NCI-H2227 (cell line): Measurements from ENCODE around the gene TRAPPC11.
"Not testable (repeated sequence)": the region's sequence is repeated elsewhere in the genome, so short reads cannot be mapped to it uniquely, and the experiment has no call there.

Source experiments
- DNase-seq: peaks from one replicate; lab custom pipeline; 2025; ENCODE audit not compliant: unreplicated experiment; lab: John Stamatoyannopoulos, UW

TRAPPC11 gene

DNA sequence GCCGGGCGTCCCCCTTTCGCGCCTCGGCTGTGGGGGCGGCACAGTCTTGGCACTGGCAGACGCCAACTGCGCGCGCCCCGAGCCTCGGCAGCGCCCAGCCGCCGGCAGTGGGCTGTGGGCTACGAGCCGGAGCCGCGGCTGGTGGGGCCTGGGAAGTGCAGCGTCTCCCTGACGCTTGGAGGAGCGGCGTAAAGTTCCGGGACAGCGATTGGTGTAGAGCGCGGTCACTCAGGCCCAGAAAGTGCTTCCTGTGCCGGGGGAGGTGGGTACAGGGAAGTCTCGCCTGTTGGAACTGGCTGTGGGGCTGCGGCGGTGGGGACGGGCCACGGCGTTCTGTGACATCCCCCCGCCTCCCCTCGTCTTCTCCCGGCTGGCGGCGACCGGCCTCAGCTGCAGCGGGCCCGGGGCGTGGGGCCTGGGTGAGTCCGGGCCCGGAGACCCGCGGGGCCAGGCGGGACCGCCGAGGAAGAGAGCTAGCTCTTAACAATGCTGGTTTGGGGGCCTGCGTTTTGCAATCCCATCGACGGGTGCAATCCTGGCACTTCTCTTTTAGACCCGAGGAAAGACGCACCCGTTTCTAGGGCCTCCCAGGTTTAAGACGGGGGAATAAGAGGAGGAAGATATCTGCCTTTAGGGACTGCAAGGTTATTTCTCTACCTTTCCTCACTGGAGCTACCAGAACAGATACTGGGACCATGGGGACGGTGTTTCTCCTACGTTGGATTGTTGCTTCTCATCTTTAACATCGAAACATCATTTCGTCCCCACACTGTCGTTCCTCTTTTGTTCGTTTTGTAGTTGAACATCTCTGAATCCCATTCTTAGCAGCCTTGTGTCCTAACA is at the start of gene TRAPPC11, which contains the start of gene RWDD4:
TRAPPC11 (plus strand) TSS at position 265 of the 843 bp plus-strand sequence. CDS start 4,575 bp downstream, outside the sequence.
RWDD4 (minus strand) TSS at position 157 of the 843 bp plus-strand sequence. CDS start 233 bp downstream, outside the sequence.
- DNase-seq, result peak; percentile 95

DNA sequence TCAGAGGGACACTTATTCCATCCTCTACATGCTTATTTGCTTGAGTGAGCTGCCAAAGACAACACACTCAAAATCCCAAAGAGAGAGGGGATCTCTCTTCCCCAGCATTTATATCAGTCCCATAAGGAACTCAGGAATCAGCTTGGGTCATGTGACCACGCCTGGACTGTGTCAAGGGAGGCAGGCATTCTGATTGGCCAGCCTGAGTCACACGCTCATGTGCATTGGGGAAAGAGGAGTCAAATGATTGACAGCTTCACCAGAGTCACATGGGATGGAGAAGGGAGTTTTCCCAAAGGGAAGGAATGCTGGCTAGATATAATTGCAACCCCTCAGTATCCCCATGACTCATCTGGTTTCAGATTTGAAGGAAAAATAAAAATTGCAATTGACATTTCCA is 49.1 kb upstream of the TRAPPC11 start:
- DNase-seq, result peak; percentile 6

DNA sequence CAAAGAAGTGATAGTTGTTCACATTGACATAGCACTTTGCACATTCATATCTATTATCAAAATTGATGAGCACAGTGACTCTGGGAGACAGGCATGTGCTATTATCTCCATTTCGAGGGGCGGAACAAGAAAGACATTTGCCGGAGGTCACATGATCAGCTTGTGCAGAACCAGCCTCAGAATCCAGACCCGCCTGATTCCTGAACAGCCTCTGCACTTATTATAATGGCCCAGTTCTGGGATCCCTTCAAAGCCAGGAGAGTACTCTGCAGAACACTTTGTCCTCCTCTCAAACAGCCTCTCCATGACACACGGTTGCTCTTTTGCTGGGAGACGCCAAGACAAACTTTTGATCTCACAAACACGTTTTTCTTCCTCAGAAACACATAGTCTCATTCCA is 48.5 kb upstream of the TRAPPC11 start:
- DNase-seq, result no peak

DNA sequence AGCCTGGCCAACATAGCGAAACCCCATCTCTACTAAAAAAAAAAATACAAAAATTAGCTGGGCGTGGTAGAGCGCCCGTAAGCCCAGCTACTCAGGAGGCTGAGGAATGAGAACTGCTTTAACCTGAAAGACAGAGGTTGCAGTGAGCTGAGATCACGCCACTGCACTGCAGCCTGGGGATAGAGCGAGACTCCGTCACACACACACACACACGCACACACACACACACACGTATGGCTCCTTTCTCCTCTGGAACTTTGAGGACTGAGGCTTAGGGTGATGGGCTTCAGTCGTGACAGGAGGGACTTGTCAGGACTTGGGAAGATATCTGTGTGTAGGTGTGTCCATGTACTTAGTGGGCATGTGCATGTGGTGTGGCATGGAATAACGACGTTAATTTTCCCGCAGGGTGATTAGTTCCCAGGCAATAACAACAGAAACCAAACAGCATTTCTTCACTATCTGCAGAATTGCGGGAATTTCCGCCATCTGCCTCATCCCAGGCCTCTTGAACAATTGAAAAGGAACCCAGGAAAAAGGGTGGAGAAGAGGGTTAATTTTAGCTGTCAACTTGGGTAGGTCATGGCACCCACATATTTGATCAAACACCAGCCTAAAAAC is 47.8 kb upstream of the TRAPPC11 start:
- DNase-seq, result no peak

DNA sequence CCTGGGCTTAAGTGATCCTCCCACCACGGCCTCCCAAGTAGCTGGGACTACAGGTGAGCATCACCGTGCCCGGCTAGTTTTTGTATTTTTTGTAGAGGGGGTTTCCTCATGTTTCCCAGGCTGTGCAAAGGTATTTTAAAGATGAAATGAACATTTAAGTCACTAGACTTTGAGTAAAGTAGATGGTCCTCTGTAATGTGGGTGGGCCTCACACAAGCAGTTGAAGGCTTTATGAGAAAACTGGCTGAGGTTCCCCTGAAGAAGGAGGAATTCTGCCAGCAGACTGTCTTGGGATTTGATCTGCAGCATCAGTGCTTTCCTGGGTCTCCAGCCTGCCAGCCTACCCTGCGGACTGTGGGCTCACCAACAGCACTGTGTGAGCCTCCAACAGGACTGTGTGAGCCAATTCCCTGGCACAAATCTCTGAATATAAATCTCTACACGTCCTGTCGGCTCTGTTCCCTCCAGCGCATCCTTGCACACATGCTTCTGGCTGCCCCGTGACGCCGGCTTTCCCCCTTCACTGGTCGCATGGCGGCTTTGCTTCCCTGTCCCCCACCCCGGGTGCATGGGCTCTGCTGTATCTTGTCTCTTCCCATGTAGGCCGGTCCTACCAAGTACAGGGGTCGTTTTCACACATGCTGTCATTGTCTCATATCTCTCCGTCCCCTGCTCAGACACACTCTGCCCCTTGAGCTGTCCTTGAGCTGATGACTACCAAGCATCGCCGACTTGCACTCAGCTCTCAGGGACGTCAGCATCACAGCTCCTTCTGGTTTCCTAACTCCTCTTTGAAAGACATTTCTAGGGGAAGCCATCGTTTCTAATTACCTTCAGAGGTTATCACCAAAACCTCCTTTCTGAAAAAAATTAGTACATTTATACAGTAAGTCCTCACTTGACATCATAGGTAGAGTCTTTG is 46.5 kb upstream of the TRAPPC11 start:
- DNase-seq, result no peak

DNA sequence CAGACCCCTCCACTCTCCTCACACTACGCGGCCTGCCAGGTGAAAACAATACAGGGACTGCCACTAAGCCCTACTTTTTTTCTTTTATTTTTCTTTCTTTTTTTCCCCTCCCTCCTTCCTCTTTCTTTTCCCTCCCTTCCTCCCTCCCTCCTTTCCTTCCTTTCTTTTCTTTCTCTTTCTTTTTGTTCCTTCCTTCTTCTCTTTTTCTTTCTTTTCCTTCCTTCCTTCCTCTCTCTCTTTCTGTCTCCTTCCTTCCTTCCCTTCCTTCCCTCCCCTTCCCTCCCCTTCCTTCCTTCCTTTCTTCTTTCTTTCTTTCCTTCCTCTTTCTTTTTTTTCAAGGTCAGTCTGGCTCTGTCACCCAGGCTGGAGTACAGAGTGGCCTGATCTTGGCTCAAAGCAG is 42.0 kb upstream of the TRAPPC11 start:
- no peak for DNase-seq

DNA sequence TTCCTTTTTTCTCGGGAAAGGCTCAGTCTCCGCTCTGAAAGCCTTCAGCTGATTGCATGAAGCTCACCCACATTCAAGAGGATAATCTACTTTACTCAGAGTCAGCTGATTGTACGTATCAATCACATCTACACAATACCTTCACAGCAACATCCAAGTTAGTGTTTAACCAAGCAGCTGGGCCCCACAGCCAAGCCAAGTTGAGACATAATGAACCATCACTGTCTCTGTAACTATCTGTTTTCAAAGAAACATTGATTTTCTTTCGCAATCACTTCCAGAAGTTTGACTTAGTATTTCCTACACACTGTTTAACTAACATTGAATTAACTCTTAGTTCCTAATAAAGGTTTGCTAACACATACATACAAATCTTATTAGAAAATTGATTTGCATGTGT is 40.4 kb upstream of the TRAPPC11 start:
- peak; percentile 7 for DNase-seq

DNA sequence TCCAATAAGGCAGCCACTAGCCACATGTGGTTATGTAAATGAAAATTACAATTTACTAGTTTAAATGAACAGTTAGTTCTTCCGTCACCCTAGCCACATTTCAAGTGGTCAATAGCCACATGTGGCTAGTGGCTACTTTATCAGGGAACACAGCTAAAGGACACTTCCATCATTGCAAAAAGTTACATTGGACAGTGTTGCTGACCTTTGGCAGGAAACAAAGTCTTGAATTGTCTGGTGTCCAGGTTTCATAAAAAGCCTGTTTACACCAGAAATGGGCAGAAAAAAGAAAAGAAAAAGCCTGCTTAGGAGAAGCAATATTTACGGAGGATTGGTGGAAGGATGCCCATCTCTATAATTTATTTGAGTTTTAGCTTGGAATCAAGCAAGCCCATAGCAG is 38.7 kb upstream of the TRAPPC11 start:
- no peak for DNase-seq

DNA sequence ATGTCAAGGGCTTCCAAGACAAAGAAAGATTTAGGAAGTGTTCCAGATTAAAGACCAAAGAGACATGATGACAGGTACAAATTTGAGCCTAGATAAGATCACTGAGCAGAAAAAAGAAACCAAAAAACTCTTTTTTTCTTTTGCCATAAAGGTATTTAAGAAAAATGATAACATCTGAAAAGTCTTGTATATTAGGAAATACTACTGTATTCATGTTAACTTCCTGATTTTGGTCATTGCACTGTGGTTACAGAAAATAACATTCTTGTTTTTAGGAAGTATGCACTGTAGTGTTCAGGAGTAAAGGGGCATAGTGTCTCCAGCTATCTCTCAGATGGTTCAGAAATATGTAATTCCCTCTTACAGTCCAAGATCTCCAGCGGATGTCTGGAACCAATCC is 37.2 kb upstream of the TRAPPC11 start:
- no peak for DNase-seq

DNA sequence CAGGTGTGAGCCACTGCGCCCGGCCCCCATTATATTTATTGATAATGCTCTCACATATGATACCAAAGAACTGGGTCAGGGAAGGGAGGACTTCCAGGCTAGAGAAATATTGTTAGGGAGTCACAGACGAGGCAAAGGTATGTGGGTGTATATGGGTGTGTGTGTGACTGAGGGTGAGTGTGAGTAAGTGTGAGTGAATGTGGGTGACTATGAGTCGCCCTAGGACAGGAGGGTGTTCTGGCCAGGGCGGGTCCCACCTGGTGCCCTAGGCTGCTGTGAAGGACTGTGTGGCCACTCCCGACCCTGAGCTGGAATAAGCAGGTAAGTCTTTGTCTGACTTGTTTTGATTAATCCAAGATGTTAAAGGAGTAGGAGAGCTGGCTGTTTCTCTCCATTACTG is 34.5 kb upstream of the TRAPPC11 start:
- DNase-seq, result no peak

DNA sequence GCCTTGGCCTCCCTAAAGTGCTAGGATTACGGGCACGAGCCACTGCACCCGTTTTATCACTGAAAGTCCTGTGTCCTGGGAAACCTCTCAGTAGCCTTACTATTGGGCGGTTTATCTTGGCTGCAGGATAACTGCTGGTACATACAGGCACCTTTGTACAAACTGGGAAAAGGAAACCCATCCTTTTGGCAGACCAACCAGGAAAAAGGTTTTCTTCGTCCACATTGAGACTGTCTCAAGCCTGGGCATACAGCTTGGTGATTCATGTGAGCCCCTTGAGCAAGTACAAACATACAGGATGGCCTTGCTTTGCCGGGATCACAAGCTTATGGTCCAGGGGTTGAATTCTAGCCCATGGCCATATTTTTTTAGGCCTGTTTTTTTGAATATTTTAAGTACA is 32.9 kb upstream of the TRAPPC11 start:
- DNase-seq, result no peak

DNA sequence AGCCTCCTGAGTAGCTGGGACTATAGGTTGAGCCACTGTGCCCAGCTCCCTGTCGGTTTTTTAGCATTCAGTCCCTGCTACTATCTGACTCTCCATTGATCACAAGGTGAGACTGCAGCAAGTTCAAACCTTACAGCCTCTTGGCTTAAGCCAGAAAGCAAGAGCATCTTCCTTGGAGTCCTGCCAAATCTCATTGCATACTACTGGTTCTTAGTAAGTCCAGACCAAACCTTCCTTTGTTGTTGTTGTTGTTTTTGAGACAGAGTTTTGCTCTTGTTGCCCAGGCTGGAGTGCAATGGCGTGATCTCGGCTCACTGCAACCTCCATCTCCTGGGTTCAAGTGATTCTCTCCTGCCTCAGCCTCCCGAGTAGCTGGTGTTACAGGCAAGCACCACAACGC is 31.8 kb upstream of the TRAPPC11 start:
- DNase-seq, result not testable (repeated sequence)

DNA sequence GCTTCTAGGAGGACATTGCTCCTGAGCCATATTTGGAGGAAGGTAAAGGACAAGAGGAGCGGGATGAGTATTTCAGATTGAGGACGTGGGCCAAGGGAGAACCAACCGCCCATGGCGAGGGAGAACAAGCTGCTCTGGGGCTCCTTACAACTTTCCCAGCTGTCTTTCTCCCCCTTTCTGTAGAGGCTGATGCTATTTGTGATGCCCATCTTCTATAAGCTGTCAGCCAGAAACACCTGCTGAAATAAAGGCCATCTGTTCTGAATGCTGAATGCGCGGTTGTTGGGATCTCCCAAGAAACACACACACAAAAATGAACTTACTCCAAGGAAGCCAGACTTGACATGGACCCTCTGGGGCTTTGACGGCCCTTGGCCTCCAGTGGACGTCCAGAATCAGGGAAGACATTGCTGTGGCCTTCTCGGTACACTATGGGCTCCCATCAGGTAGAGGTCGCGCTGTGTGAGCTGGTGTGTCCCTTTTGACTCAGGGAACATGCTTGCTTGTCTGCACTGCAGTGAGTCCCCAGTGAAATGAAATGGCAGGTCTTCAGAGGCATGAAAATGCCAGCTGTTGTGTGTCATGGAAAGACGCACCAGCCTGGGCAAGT is 31.0 kb upstream of the TRAPPC11 start:
- no peak for DNase-seq

DNA sequence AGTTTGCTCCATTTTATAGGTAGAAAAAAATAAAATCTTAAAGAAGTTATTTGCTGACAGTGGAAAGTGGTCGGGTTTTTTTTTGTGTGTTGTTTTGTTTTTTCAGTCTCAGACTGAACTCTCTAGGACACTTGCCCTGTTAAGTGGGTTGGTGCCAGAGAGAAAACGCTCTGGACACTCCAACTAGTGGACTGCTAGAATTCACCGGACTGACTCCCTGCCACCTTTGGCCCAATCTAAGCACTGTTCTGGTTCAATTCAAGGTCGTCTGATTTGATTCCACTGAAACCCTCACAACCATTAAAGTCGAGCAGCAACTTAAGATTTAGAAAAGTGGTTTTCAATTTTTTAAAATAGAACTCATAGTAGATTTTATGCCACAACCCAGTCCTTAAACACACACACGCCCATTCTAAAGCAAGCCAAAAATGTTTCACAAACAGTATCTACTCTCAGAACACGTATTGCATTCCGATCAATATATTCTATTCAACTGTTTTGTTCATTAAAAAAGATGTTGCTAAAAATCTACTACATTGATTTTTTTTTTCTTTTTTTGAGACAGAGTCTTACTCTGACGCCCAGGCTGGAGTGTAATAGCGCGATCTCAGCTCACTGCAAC is 27.4 kb upstream of the TRAPPC11 start:
- DNase-seq, result no peak

DNA sequence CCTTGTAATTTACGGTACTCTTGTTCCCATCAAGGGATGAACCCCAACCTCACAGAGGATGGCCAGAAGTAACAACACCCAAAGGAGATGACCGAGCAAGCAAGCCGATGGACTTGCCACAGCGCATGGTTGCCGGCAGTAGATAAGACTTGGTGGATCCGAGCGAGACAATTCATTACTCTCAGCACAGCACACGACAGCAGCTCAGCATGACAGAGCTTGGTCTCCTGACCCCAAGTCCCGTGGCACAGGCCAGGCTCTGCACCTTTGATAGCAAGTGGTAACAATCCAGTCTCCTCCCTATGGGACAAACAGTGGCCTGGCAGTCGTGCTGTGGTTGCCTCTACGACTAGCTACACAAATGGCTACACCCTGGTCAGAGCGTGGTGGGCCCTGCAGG is 26.4 kb upstream of the TRAPPC11 start:
- DNase-seq, result no peak

DNA sequence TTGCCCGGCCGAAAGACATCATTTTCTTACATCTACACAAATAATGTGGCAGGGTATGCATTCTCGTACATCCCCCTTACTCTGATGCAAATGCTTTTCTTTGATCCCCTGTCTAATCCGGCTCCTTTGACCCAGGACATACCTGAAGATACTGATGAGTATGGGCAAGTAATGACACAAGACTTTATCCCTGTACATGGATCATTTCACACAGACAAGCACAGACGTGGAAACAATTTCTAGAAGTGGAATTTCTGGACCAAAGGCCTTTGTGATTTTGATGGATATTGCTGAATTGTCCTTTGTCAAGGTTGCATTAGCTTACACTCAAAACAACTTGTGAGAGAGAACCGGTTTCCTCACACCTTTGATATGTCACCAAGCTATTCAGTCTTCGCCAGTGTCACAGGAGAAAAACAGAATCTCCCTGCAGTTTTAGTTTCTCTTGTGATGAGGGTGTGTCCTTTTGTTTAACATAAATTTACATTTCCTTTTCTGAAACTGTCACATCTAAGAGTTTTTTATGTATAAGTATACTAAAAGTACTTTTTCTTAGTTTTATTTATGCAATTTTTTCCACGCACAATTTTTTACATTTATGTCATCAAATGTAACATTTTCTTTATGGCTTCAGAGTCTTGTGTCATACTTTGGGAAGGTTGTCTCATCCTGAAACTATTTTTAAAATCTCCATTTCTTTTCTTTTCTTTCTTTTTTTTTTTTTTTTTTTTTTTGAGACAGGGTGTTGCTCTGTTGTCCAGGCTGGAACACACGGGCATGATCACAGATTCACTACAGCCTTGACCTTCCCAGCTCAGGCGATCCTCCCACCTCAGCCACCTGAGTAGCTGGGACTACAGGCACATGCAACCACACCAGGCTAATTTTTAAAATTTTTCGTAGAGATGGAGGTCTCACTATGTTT is 25.4 kb upstream of the TRAPPC11 start:
- no peak for DNase-seq

DNA sequence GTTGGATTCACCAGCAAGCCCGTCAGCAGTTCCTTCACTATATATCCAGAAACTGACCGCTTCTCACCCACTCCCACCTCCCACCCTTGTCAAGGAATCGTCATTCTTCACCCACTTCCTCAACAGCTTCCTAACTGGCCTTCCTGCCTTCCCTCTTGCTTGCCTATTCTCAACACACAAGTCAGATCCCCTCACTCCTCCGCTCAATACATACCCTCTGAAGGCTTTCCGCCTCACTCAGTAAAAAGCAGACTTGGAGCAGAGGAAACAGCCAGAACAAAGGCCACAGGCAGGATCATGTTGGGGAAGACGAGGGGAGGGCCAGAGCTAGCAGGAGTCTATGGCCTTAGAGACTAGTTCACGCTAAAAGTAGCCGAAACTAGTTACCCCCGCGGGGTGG is 23.8 kb upstream of the TRAPPC11 start:
- no peak for DNase-seq

DNA sequence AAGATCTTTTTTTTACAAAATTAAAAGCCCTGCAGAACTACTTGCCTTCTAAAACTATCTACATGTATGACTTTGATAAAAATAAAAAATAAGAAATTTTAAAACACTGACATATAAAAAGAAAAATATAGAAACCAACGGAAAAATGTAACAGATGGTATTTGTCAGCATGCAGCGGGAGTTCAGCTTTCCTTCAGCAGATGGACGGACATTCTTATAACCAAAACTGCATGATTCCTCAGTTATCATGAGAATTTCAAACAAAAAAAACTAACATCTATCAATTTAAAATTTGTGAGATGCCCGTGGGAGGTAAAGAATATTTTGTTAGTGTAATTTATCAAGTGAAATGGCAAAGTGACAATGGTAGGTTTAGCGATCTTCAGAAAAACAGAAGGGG is 23.4 kb upstream of the TRAPPC11 start:
- DNase-seq, result no peak

DNA sequence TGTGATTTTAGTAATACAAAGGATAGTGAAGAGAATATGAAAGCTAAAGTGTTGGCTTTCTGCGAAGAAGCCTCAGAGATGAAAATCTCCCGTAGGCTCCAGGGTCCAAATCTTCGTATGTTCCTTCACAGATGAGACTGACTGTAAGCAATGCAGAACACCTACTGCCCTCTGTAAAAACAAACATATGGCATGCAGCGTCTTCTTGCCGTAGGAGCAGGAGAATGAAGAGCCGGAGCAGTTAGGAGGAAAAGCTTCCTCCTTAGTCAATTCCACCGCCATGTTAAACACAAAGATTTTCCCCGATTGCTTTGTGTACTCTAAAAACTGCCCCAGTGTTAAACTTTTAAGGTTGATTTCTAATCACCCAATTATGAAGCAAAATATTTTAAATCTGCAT is 22.6 kb upstream of the TRAPPC11 start:
- peak; percentile 31 for DNase-seq
